ENCODE data around the gene LOXL1. TPM values are rescaled to one million over a fixed set of nuclear protein-coding genes. Genes with fewer than 3 reads are reported as not detected.
A peak's percentile ranks its signal among the peaks of the same experiment; 100 is the strongest.

Gene LOXL1
- total RNA-seq, 2 experiments from 2014 or later: 8.8 to 10.5 TPM

DNA sequence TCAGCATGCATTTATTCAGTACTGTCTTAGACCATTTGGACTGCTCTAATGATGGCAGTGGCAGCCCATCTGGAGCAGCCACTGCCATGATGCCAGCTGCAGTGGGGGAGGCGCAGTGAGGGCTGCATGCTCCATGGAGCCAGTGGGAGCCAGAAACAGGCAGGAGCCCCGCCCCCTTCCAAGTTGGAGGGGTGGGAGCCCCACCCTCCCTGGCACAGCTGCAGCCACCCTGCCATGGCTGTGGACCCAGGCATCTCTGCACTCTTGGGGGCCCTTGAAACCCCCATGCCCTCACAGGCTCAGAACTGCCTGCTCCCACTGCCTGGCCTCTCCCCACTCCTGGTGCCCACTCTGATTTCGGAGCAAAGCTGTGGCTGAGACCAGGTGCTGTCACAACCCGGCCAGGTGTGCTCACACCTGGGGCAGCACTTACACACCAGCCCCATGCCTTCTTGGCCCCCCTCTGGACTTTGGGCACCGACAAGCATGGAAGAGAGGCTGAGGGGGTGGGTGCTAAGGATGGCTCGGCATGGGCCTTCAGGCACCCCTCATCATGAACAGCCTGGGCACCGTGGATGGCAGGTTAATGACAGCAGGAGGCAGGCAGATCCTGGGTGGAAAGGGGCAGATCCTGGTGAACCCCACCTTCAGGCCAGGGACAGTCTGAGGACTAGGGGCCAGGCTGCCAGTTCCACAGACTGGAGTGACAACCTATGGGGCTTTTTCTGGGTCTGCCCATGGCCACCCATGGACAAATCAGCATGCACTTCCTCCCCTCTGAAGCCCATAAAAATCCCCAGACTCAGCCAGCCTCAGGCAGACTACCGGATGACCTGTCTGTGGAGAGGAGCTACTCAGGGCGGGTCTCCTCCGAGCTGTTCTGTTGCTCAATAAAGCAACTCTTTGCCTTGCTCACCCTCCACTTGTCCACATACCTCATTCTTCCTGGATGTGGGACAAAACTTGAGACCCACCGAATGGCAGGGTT is 34.6 kb upstream of the LOXL1 start:
- H3K27me3 Mint-ChIP-seq: peaks cover 17% of the 10 kb centered on the region
- DNase-seq: peak; percentile 17

DNA sequence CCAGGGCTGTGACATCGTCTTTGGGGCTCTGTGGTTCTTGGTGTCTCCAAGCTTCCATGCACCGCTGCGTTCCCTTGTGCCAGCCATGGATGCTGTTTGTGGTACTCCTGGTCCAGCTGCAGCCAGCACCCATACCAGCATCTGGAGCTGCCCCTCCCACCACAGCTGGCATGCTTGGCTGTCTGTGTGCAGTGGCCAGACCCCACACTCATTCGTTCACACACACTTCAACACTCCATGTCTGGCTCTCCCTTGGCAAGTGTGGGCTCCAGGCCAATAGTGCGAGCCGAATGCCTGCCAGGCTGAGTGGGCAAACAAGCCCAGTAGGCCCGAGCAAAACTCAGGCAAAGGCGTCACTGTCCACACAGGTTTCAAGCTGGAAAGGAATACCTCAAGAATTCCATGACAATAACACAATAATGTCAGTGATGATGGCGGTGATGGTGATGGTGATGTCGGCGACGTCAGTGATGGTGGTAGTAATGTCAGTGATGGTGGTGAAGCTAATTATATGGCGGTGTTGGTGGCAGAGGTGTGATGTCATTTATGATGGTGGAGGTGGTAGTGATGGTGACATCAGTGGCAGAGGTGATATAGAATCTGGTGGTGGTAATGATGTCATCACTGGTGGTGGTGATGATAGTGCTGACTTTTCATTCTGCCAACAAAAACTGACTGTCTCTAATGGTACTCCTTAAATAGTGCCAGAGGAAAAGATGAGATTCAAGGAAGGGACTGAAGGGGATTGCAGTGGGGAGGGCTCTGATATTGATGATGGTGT is 33.6 kb upstream of the LOXL1 start:
- POLR2A ChIA-PET: no interaction called here
- H3K4me3 Mint-ChIP-seq: no peak overlapping the region
- H3K36me3 Mint-ChIP-seq: no peaks in the 10 kb centered on the region
- peak; percentile 17 for DNase-seq
- H3K9me3 Mint-ChIP-seq: peaks cover 2% of the 10 kb centered on the region
- no peak overlapping the region for H3K27ac Mint-ChIP-seq
- peaks cover 8% of the 10 kb centered on the region for H3K4me1 Mint-ChIP-seq
- no peak for ATAC-seq (ENCODE audit: low read depth)
- peaks cover 17% of the 10 kb centered on the region for H3K27me3 Mint-ChIP-seq

More for the DNA sequence above, 34.6 kb upstream of the LOXL1 start:
- Mint-ChIP-seq H3K27ac (no peak overlapping the region), H3K4me3 (no peak overlapping the region), H3K9me3 (peaks cover 2% of the 10 kb centered on the region), H3K4me1 (no peaks in the 10 kb centered on the region), H3K36me3 (no peaks in the 10 kb centered on the region)
- POLR2A ChIA-PET: no interaction called here
- ATAC-seq (ENCODE audit: low read depth): no peak

DNA sequence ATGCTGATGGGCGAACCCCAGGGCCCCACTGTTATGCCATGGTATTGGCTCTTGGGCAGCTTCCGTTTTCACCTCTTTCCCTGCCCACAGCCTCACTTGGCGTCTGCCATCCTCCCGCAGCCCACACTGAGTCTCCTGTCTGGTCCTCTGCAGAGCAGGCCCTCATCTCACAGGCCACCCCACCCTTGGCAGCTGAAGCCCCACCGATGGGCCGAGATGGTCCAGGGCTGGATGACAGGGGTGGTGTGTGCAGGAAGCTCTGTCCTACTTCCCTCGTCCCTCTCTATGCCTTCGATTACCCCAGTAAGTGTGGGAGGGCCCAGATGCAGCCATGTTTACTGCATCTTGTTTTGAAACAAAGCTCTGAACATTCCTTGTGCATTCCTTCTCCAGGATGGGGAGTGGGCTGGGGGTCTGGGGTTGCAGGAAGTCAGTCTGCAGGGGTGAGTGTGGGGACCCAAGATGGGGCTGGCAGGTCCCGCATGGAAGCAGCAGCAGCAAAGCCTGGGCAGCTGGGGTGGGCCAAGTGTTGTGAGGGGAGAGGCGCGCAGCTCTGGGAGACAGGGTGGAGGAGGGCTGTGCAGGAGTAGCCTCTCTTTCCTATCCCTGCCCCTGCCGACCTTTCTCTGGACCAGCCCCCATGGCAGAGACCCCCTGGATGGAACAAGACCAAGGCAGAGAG is 32.0 kb upstream of the LOXL1 start:
- no peak for ATAC-seq (ENCODE audit: low read depth)
- H3K27ac Mint-ChIP-seq: no peak overlapping the region

DNA sequence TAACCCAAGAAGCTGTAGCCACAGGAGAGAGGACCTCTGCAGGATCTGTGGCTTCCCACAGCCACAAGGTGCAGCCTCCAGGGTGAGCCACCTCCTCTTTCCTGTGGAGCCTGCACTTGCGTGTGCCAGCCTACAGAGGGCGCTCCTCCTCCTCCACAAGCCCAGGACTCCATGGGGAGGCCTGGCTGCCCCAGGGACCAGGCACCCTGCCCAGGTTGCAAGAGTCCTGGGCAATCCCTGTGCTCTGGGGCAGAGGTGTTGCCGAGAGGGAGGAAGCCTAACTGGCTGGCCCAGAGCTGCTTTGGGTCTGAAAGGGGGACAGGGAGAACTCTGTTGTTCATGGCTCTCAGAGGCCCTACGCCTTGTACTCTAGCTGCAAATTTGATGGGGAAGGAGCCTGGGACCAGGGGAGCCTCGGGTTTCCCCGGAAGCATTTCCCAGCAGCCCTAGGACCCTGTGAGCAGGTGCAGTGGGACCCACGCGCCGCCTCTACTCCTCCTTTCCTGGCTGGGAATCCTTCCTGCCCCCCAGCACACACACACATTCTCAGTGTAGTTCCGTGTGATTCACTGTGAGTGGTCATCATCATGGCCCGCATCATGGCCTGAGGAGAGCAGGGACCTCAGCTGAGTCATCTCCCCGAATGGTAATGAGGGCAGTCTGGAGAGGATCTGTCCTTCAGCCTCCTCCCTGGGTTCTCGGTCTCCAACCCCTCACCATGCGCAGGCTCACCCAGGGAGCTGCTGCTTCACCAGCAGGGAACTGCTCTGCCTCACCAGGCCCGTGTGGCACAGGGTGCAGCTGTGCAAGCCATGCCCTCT is 28.6 kb upstream of the LOXL1 start:
- Mint-ChIP-seq H3K4me1 (peaks cover 8% of the 10 kb centered on the region), H3K27ac (no peak overlapping the region), H3K9me3 (no peaks in the 10 kb centered on the region), H3K4me3 (no peak overlapping the region), H3K36me3 (no peaks in the 10 kb centered on the region), H3K27me3 (peaks cover 7% of the 10 kb centered on the region)
- ATAC-seq (ENCODE audit: low read depth): peak; percentile 94
- peak; percentile 81 for DNase-seq
- POLR2A ChIA-PET: no interaction called here

More for the DNA sequence above, 32.0 kb upstream of the LOXL1 start:
- no peaks in the 10 kb centered on the region for H3K36me3 Mint-ChIP-seq
- POLR2A ChIA-PET: no interaction called here
- peaks cover 2% of the 10 kb centered on the region for H3K9me3 Mint-ChIP-seq
- H3K4me1 Mint-ChIP-seq: peaks cover 8% of the 10 kb centered on the region
- no peak overlapping the region for H3K4me3 Mint-ChIP-seq
- DNase-seq: peak; percentile 16
- H3K27me3 Mint-ChIP-seq: peaks cover 15% of the 10 kb centered on the region

DNA sequence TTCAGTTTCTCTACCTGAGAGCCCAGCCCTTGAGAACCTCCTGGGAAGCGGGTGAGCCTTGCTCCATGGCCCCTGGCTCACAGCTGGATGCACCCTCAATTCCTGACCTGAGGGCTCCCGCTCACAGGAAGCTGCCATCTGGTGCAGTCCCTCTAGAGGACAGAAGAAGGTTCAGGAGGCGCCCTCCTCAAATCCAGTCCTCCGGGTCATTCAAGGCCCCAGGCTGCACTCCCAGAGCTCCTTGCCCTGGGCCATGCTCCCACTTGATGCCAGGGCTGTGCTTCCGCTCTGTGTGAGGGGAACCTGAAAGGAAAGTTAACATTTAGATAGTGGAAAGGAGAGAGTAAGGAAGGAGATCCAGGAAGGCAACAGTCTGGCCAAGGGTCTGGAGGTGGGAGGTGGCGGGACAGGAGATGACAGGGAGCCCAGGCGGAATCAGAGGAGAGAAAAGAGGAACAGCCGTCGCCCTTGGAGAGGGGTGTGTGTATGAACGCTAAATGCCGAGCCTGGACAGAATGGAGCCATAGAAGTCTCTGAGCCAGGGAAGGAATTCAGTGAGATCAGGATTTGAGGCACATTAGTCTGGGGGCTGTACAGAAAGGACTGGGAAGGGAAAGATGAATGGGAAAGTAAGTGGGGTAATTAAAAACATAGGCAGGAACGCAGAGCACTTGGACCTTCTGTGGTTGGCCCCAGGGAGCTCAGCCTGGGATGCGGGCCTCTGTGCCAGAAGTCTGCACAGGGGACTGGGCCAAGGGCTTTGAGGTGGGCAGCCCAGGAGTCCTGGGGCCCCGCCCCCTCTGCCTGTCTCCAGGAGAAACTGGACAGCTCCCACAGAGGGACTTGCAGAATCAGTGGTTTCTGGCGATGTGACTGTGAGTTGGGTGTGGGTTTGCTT is 26.8 kb upstream of the LOXL1 start:
- Mint-ChIP-seq H3K4me3 (no peak overlapping the region), H3K36me3 (no peaks in the 10 kb centered on the region), H3K4me1 (peaks cover 8% of the 10 kb centered on the region), H3K9me3 (no peaks in the 10 kb centered on the region), H3K27me3 (peaks cover 7% of the 10 kb centered on the region), H3K27ac (no peak overlapping the region)
- ATAC-seq (ENCODE audit: low read depth) (no peak), DNase-seq (peak; percentile 16)
- POLR2A ChIA-PET: no interaction called here

DNA sequence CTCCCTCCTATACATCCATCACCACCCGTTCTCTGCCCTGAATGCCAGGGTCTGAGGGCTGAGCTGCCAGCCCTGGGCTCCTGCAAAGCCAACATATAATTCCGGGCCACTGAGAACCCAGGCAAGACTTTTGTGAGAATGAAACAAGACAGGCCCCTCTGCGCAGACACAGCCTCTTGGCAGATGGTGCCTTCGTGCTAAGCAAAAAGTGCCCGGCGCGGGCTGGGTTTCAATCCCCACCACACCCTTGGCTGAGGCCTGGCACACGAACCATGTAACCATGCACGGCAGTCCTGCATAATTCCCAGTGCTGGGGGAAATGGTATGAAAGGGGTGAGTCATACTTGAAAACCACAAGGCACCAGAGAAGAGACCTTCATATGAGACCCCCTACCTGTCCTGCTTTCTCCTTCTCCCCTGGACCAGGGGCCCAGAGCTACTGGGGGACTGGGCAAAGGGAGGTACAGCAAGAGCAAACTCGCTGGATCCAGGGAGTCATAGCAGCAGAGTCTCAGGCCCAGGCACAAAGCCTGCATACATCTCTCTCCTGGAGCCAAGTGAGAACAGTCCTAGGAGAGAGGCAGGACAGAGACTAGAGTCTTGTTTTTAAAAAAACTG is 26.1 kb upstream of the LOXL1 start:
- no peaks in the 10 kb centered on the region for H3K9me3 Mint-ChIP-seq
- H3K27me3 Mint-ChIP-seq: peaks cover 7% of the 10 kb centered on the region
- H3K27ac Mint-ChIP-seq: no peak overlapping the region
- ATAC-seq (ENCODE audit: low read depth) (no peak), DNase-seq (peak; percentile 23)
- H3K4me1 Mint-ChIP-seq: peaks cover 9% of the 10 kb centered on the region
- peaks cover 2% of the 10 kb centered on the region for H3K36me3 Mint-ChIP-seq
- H3K4me3 Mint-ChIP-seq: no peak overlapping the region
- POLR2A ChIA-PET: no interaction called here

DNA sequence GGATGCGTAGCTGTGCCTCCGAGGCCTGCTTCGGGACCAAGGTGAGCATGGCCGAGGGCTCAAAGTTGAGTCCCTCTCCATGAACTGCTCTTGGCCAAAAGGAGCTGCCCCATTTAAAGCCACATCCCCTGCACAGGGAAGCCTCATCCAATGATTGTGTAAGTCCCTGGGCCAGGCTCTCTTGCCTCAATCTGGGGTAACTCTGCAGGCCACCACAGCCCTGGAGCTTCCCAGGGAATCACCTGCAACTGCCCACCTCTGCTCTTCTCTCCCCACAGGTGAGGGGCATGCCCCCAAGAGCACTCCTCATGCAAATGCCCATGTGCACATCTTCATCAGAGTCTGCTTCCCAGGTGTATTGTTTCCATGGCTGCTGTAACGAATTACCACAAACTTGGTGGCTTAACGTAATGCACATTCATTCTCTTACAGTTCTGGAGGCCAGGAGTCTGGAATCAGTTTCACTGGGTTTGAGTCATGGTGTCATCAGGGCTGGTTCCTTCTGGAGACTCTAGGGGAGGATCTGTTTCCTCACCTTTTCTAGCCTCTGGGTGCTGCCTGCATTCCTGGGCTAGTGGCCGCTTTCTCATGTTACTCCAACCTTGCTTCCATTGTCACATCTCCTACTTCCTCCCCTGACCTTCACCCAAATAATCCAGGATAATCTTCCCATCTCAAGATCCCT is 25.0 kb upstream of the LOXL1 start:
- POLR2A ChIA-PET: no interaction called here
- Mint-ChIP-seq H3K9me3 (no peaks in the 10 kb centered on the region), H3K27me3 (peaks cover under 1% of the 10 kb centered on the region), H3K27ac (no peak overlapping the region), H3K4me1 (peaks cover 9% of the 10 kb centered on the region), H3K4me3 (no peak overlapping the region), H3K36me3 (peaks cover 4% of the 10 kb centered on the region)
- DNase-seq (peak; percentile 17), ATAC-seq (ENCODE audit: low read depth) (no peak)

DNA sequence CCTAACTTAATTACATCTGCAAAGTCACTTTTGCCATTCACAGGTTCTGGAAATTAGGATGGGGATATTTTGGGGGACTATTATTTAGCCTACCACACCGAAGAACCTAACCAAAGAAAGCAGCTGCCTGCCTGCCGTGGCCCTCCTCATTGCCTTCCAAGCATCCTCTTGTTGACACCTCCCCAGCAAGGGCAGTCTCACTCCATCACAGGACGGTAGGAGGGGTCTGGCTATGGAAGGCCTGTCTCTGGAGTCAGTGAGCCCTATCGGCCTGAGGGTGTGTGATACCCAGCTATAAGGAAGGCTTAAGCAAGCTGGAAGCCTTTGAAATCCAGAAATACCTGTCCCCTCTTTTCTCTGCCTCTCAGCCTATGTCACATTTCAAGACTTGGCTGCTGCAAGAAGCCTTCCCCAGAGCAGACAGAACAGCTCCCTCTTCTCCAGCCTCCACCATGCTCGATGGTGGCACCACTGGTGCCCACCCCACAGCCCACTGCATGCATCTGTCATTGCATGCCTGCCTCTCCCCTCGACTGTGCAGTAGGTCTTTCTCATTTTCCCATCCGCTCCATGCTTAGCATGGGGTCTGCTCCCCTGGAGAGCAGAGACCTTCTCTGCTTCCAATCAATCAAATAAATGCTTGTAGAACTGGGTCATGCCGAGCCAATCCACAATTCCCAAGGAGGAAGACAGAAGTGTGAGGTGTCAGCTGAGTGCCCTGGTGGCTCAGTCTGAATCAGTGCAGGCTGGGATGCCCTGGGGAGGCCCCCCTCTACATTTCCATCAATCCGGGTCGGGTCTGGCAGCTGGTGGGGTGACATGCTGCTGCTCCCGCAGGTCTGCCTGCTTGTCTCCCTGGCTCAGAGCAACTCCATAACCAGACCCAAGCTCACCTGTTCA is 23.9 kb upstream of the LOXL1 start:
- Mint-ChIP-seq H3K9me3 (no peaks in the 10 kb centered on the region), H3K36me3 (peaks cover 10% of the 10 kb centered on the region), H3K27me3 (no peaks in the 10 kb centered on the region), H3K4me1 (peaks cover 11% of the 10 kb centered on the region), H3K27ac (no peak overlapping the region), H3K4me3 (no peak overlapping the region)
- DNase-seq: peak; percentile 11
- POLR2A ChIA-PET: no interaction called here
- no peak for ATAC-seq (ENCODE audit: low read depth)

DNA sequence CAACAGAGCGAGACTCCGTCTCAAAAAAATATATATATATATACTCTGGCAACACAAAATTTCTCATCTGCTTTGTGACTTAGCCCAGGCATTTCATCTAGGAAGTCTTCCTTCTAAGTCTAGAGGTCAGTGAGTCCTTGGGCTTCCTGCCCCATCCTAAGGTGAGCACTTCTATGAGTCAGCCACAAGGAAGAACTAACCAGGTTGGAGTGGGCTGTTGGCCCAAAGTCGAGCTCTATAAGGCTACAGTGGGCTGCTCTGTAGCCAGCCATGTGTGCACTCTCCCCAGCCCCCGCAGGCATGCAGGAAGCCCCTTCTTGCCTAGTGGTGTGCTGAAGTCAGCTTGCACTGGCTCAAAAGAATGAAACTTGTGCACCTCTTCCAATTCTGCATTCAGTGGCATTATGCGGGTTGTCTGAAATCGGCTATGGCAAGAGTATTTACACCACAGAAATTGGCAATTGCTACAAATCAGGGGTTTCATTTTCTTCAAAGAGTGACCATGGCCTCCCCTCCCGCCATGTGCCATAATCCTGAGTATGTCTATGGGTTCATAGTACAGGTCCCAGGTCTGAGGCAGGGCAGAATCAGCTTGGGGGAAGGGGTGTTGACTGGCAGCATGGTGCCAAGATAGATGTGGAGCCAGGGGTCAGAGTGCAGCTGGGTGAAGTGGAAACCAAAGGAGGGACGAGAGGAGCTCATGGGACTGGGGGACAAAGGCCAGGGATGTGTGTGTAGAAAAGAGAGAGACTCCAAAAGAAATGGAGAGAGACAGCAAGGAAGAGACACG is 22.0 kb upstream of the LOXL1 start:
- no peak for ATAC-seq (ENCODE audit: low read depth)
- Mint-ChIP-seq H3K9me3 (no peaks in the 10 kb centered on the region), H3K4me1 (peaks cover 17% of the 10 kb centered on the region), H3K4me3 (no peak overlapping the region), H3K27ac (no peak overlapping the region), H3K27me3 (no peaks in the 10 kb centered on the region), H3K36me3 (peaks cover 12% of the 10 kb centered on the region)
- DNase-seq: no peak
- POLR2A ChIA-PET: interaction anchor here (1.1 kb wide), 1 partner anchor 10 kb away, joined by 4 read pairs; no protein-coding TSS in a partner anchor

DNA sequence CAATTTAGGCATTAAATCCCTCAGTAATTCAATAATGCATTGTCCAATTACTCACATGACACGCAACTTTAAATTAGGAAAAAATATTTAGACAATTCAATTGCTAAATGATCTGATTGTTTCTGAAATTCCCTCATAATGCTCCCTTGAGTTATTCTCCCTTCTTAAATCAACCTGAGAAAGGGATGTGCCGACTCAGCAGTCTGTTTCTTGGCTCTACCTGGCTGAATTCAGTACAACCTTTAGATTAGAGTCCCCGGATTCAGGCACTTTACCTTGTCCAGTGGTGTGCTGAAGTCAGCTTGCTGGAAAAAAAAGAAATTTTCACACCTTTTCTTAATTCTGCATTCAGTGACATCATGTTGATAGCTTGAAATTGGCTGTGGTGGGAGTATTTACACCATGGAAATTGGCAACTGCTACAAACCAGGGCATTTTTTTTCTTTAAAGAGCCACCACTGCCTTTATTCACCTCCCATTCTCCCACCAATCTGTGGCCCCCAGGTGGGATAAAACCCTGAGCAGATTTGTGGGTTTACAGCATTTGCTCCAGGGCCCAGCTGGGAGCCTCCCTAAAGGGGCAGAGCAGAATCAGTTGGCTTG is 20.9 kb upstream of the LOXL1 start:
- no peak for ATAC-seq (ENCODE audit: low read depth)
- H3K4me1 Mint-ChIP-seq: peaks cover 17% of the 10 kb centered on the region
- POLR2A ChIA-PET: no interaction called here
- no peaks in the 10 kb centered on the region for H3K27me3 Mint-ChIP-seq
- H3K36me3 Mint-ChIP-seq: peaks cover 13% of the 10 kb centered on the region
- no peak overlapping the region for H3K4me3 Mint-ChIP-seq
- DNase-seq: no peak
- no peak overlapping the region for H3K27ac Mint-ChIP-seq
- H3K9me3 Mint-ChIP-seq: no peaks in the 10 kb centered on the region
